ENCODE results near the gene PDS5A.

PDS5A gene

DNA sequence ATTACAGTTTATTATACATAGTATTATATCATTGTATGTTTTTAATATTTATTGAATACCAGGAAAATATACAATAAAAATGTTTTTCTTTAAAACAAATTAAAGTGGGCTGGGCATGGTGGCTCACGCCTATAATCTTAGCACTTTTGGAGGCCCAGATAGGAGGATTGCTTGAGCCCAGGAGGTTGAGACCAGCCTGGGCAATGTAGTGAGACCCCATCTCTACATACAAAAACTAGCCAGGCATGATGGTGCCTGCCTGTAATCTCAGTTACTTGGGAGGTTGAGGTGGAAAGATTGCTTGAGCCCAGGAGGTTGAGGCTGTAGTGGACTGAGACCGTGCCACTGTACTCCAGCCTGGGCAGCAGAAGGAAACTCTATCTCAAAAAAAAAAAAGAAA is 38.3 kb upstream of the PDS5A start:
- ATAC-seq: no peak
- TF ChIP-seq CSDC2 (CRISPR knock-in tag; IDR thresholded peaks at IDR 0.05) (no peak), RARB (CRISPR knock-in tag; IDR thresholded peaks at IDR 0.05) (no peak), ZNF8 (CRISPR knock-in tag; IDR thresholded peaks at IDR 0.05) (no peak), TOX (CRISPR knock-in tag; IDR thresholded peaks at IDR 0.05; ENCODE audit: borderline replicate concordance) (no peak), ZC3H10 (CRISPR knock-in tag; IDR thresholded peaks at IDR 0.05) (no peak), BACH2 (CRISPR knock-in tag; IDR thresholded peaks at IDR 0.05; ENCODE audit: borderline replicate concordance) (no peak), ZFP3 (CRISPR knock-in tag; IDR thresholded peaks at IDR 0.05) (no peak), ESRRG (CRISPR knock-in tag; IDR thresholded peaks at IDR 0.05) (no peak)

DNA sequence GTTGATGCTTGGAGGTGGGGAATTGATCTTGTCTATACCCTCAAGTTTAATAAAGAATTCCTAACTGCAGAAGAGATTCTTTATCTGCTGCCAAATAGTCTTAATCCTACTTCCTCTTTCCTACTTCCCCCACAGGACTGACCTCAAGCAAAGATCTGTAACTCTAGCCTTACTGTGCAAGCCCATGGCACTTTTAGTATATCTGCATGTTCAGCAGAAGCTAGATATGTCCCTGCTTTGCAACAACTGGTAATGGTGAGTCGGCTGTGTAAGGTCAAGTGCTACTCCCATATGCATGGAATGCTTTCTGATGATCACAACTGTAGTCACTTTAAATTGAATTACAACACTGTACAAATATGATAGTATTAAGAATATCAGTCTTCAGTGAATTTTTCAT is 26.3 kb upstream of the PDS5A start:
- peak; percentile 59 for ATAC-seq
- TF ChIP-seq, protein P1, sequence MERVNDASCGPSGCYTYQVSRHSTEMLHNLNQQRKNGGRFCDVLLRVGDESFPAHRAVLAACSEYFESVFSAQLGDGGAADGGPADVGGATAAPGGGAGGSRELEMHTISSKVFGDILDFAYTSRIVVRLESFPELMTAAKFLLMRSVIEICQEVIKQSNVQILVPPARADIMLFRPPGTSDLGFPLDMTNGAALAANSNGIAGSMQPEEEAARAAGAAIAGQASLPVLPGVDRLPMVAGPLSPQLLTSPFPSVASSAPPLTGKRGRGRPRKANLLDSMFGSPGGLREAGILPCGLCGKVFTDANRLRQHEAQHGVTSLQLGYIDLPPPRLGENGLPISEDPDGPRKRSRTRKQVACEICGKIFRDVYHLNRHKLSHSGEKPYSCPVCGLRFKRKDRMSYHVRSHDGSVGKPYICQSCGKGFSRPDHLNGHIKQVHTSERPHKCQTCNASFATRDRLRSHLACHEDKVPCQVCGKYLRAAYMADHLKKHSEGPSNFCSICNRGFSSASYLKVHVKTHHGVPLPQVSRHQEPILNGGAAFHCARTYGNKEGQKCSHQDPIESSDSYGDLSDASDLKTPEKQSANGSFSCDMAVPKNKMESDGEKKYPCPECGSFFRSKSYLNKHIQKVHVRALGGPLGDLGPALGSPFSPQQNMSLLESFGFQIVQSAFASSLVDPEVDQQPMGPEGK (CRISPR knock-in tag; IDR thresholded peaks at IDR 0.05; ENCODE audit: borderline replicate concordance): no peak
- TF ChIP-seq ZNF8 (CRISPR knock-in tag; IDR thresholded peaks at IDR 0.05) (no peak), ISL1 (CRISPR knock-in tag; IDR thresholded peaks at IDR 0.05) (no peak), TCF4 (CRISPR knock-in tag; IDR thresholded peaks at IDR 0.05; ENCODE audit: borderline replicate concordance) (no peak), ZNF70 (CRISPR knock-in tag; IDR thresholded peaks at IDR 0.05) (no peak), TOX (CRISPR knock-in tag; IDR thresholded peaks at IDR 0.05; ENCODE audit: borderline replicate concordance) (no peak)
- TF ChIP-seq, protein P2, sequence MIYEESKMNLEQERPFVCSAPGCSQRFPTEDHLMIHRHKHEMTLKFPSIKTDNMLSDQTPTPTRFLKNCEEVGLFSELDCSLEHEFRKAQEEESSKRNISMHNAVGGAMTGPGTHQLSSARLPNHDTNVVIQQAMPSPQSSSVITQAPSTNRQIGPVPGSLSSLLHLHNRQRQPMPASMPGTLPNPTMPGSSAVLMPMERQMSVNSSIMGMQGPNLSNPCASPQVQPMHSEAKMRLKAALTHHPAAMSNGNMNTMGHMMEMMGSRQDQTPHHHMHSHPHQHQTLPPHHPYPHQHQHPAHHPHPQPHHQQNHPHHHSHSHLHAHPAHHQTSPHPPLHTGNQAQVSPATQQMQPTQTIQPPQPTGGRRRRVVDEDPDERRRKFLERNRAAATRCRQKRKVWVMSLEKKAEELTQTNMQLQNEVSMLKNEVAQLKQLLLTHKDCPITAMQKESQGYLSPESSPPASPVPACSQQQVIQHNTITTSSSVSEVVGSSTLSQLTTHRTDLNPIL (CRISPR knock-in tag; IDR thresholded peaks at IDR 0.05; ENCODE audit: low read depth): no peak

DNA sequence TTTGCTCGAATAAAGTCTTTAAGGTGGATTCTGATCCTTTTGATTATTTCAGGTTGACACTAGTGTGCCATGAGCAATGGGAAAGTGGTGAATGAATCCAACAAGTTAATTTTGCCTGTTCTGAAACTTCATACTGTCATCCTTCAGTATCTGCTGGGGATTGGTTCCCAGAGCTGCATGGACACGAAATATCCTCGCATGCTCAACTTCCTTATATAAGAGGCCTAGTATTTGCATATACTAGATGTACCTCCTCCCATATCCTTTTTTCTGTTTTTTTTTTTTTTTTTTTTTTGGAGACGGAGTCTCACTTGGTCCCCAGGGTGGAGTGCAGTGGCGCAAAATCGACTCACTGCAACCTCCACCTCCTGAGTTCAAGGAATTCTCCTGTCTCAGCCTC is 23.0 kb upstream of the PDS5A start:
- ATAC-seq: no peak
- no peak for TF ChIP-seq ZNF70 (CRISPR knock-in tag; IDR thresholded peaks at IDR 0.05)
- no peak for TF ChIP-seq ISL1 (CRISPR knock-in tag; IDR thresholded peaks at IDR 0.05)
- TF ChIP-seq ARNTL (CRISPR knock-in tag; IDR thresholded peaks at IDR 0.05; ENCODE audit: borderline replicate concordance, low read depth): no peak

DNA sequence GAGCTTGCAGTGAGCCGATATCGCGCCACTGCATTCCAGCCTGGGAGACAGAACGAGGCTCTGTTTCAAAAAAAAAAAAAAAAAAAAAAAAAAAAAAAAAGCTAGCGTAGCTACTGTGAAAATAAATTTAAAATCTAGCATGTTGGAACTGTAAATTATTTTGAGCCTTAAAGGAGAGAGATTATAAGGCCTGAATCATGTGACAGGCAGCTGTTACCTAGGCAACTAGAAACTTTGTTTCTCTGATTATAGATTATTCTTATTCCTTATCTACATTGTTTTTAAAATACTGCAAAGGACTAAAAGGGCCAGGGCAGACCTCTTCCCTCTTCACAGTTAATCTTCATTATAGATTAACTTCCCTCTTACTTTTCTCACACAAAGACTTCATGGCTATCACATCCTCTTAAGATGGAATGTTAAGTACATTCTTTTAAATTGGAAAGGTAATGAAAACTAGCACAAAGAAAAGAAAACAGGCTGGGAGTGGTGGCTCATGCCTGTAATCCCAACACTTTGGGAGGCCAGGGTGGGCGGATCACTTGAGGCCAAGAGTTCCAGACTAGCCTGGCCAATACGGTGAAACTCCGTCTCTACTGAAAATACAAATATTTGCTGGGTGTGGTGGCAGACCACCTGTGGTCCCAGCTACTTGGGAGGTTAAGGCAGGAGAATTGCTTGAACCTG is 21.1 kb upstream of the PDS5A start:
- TF ChIP-seq, protein P3, sequence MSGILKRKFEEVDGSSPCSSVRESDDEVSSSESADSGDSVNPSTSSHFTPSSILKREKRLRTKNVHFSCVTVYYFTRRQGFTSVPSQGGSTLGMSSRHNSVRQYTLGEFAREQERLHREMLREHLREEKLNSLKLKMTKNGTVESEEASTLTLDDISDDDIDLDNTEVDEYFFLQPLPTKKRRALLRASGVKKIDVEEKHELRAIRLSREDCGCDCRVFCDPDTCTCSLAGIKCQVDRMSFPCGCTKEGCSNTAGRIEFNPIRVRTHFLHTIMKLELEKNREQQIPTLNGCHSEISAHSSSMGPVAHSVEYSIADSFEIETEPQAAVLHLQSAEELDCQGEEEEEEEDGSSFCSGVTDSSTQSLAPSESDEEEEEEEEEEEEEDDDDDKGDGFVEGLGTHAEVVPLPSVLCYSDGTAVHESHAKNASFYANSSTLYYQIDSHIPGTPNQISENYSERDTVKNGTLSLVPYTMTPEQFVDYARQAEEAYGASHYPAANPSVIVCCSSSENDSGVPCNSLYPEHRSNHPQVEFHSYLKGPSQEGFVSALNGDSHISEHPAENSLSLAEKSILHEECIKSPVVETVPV (CRISPR knock-in tag; IDR thresholded peaks at IDR 0.05): no peak
- TF ChIP-seq ZNF8 (CRISPR knock-in tag; IDR thresholded peaks at IDR 0.05) (no peak), ISL1 (CRISPR knock-in tag; IDR thresholded peaks at IDR 0.05) (no peak), SNAI2 (CRISPR knock-in tag; IDR thresholded peaks at IDR 0.05) (no peak), CSDC2 (CRISPR knock-in tag; IDR thresholded peaks at IDR 0.05) (no peak), PPARA (CRISPR knock-in tag; IDR thresholded peaks at IDR 0.05; ENCODE audit: borderline replicate concordance) (no peak), TOX (CRISPR knock-in tag; IDR thresholded peaks at IDR 0.05; ENCODE audit: borderline replicate concordance) (no peak), ZNF70 (CRISPR knock-in tag; IDR thresholded peaks at IDR 0.05) (no peak), BACH2 (CRISPR knock-in tag; IDR thresholded peaks at IDR 0.05; ENCODE audit: borderline replicate concordance) (no peak), ZFP30 (CRISPR knock-in tag; IDR thresholded peaks at IDR 0.05) (no peak), ZFP3 (CRISPR knock-in tag; IDR thresholded peaks at IDR 0.05) (no peak), ZC3H10 (CRISPR knock-in tag; IDR thresholded peaks at IDR 0.05) (no peak)
- TF ChIP-seq, protein P1 (CRISPR knock-in tag; IDR thresholded peaks at IDR 0.05; ENCODE audit: borderline replicate concordance): no peak
- TF ChIP-seq, protein P4, sequence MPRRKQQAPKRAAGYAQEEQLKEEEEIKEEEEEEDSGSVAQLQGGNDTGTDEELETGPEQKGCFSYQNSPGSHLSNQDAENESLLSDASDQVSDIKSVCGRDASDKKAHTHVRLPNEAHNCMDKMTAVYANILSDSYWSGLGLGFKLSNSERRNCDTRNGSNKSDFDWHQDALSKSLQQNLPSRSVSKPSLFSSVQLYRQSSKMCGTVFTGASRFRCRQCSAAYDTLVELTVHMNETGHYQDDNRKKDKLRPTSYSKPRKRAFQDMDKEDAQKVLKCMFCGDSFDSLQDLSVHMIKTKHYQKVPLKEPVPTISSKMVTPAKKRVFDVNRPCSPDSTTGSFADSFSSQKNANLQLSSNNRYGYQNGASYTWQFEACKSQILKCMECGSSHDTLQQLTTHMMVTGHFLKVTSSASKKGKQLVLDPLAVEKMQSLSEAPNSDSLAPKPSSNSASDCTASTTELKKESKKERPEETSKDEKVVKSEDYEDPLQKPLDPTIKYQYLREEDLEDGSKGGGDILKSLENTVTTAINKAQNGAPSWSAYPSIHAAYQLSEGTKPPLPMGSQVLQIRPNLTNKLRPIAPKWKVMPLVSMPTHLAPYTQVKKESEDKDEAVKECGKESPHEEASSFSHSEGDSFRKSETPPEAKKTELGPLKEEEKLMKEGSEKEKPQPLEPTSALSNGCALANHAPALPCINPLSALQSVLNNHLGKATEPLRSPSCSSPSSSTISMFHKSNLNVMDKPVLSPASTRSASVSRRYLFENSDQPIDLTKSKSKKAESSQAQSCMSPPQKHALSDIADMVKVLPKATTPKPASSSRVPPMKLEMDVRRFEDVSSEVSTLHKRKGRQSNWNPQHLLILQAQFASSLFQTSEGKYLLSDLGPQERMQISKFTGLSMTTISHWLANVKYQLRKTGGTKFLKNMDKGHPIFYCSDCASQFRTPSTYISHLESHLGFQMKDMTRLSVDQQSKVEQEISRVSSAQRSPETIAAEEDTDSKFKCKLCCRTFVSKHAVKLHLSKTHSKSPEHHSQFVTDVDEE (CRISPR knock-in tag; IDR thresholded peaks at IDR 0.05): no peak
- TF ChIP-seq, protein P5, sequence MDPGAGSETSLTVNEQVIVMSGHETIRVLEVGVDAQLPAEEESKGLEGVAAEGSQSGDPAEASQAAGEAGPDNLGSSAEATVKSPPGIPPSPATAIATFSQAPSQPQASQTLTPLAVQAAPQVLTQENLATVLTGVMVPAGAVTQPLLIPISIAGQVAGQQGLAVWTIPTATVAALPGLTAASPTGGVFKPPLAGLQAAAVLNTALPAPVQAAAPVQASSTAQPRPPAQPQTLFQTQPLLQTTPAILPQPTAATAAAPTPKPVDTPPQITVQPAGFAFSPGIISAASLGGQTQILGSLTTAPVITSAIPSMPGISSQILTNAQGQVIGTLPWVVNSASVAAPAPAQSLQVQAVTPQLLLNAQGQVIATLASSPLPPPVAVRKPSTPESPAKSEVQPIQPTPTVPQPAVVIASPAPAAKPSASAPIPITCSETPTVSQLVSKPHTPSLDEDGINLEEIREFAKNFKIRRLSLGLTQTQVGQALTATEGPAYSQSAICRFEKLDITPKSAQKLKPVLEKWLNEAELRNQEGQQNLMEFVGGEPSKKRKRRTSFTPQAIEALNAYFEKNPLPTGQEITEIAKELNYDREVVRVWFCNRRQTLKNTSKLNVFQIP (CRISPR knock-in tag; IDR thresholded peaks at IDR 0.05; ENCODE audit: borderline replicate concordance, low read depth): no peak
- ATAC-seq: no peak
